Gastrocnemius medialis (tissue), 4 donors: ENCODE data around the gene AUTS2.

Source experiments
- POLR2A ChIP-seq, 2 donors: fragments of 450-650 bp; IDR thresholded peaks; one replicate each; pipeline ENCODE4 v1.6.1; 2017; ENCODE audit warnings: antibody characterized with exemption in 2 of 2, mild to moderate bottlenecking in 2 of 2, moderate library complexity in 2 of 2
- TF ChIP-seq, protein P1 (sequence below), 5 experiments: fragments of 450-650 bp in 3 of 5; fragments of 200-600 bp in 2 of 5; sonication (generic) in 2 of 5; IDR thresholded peaks in 4 of 5; conservative IDR thresholded peaks in 1 of 5; 1 replicate in 4 of 5; 2 replicates in 1 of 5; pipeline ENCODE4 v1.5.1; 2016 to 2019; ENCODE audit warnings: antibody characterized with exemption in 5 of 5, mild to moderate bottlenecking in 3 of 5, moderate library complexity in 3 of 5

DNA sequence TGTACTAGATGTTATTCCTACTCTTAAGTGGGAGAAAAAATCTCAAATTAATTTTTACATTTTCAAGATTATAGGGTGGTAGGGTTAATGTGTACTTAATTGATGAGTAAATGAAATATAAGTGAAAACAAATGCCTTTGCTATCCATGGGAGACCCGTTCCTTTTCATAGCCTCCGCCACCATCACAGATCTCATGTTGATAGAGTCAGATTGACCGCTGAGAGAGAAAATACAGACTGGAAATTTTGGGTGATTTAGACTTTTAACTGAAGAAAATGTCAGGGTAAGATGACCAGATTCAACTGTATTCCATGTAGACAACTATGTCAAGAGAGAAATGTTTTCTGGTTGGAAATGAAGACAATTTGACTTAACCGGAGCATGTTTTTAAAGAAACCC, 446.2 kb downstream of the AUTS2 start:
- TF ChIP-seq, protein P1, sequence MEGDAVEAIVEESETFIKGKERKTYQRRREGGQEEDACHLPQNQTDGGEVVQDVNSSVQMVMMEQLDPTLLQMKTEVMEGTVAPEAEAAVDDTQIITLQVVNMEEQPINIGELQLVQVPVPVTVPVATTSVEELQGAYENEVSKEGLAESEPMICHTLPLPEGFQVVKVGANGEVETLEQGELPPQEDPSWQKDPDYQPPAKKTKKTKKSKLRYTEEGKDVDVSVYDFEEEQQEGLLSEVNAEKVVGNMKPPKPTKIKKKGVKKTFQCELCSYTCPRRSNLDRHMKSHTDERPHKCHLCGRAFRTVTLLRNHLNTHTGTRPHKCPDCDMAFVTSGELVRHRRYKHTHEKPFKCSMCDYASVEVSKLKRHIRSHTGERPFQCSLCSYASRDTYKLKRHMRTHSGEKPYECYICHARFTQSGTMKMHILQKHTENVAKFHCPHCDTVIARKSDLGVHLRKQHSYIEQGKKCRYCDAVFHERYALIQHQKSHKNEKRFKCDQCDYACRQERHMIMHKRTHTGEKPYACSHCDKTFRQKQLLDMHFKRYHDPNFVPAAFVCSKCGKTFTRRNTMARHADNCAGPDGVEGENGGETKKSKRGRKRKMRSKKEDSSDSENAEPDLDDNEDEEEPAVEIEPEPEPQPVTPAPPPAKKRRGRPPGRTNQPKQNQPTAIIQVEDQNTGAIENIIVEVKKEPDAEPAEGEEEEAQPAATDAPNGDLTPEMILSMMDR (IDR thresholded peaks at IDR 0.05 in 4 of 5, conservative IDR thresholded peaks at IDR 0.05 in 1 of 5): no peak
- no peak for TF ChIP-seq POLR2A (IDR thresholded peaks at IDR 0.05)
